CD8-positive, alpha-beta memory T cell (primary cell): ENCODE measurements around the gene KPNA3. TPM values are rescaled to one million over a fixed set of nuclear protein-coding genes. Genes with fewer than 3 reads are reported as not detected.
"Not testable (repeated sequence)": the region's sequence is repeated elsewhere in the genome, so short reads cannot be mapped to it uniquely, and the experiment has no call there.

Source experiments
- CTCF ChIA-PET: fragments of 350-600 bp; sonication (Branson Sonifier 250); formaldehyde crosslinking; loops from one replicate; lab custom pipeline; 2021; ENCODE audit warnings: antibody characterized with exemption; lab: Charles Lee
- POLR2A ChIA-PET: fragments of 350-600 bp; sonication (Branson Sonifier 250); formaldehyde crosslinking; loops from one replicate; lab custom pipeline; 2021; ENCODE audit warnings: antibody characterized with exemption; lab: Charles Lee
- DNase-seq, 5 donors: peaks; one replicate each; pipeline versions ENCODE4 v3.0.0 to v3.0.0-alpha.2; 2020 to 2022; ENCODE audit warnings: mixed read lengths in 1 of 5
- H3K27ac ChIP-seq: one replicate; pipeline ENCODE4 v1.7.0; 2013; ENCODE audit warnings: low read depth, mild to moderate bottlenecking, low read length, moderate library complexity
- H3K27me3 ChIP-seq: 2 replicates; pipeline ENCODE4 v1.7.0; 2013; ENCODE audit warnings: low read length, mild to moderate bottlenecking; ENCODE audit not compliant: insufficient read depth, poor library complexity, severe bottlenecking
- H3K36me3 ChIP-seq: 2 replicates; pipeline ENCODE4 v1.7.0; 2013; ENCODE audit warnings: mild to moderate bottlenecking, low read length, moderate library complexity; ENCODE audit not compliant: insufficient read depth
- H3K4me1 ChIP-seq: 2 replicates; pipeline ENCODE4 v1.7.0; 2013; ENCODE audit warnings: mild to moderate bottlenecking, low read length, moderate library complexity; ENCODE audit not compliant: insufficient read depth
- H3K4me3 ChIP-seq: 2 replicates; pipeline ENCODE4 v1.7.0; 2013; ENCODE audit warnings: mild to moderate bottlenecking, low read length
- H3K9me3 ChIP-seq: 2 replicates; pipeline ENCODE4 v1.7.0; 2013; ENCODE audit warnings: mild to moderate bottlenecking, low read length
- H3K27ac Mint-ChIP-seq, 8 donors: one replicate each; pipeline ENCODE4 v1.8.0; 2020 to 2021; ENCODE audit warnings: mixed read lengths in 8 of 8, mild to moderate bottlenecking in 6 of 8, inconsistent platforms in 3 of 8, moderate library complexity in 3 of 8
- H3K27me3 Mint-ChIP-seq, 2 donors: one replicate each; pipeline ENCODE4 v1.8.0; 2020 to 2021; ENCODE audit warnings: mixed read lengths in 2 of 2, mild to moderate bottlenecking in 1 of 2, moderate library complexity in 1 of 2
- H3K36me3 Mint-ChIP-seq, 3 donors: one replicate each; pipeline ENCODE4 v1.8.0; 2020 to 2021; ENCODE audit warnings: mixed read lengths in 3 of 3, inconsistent platforms in 1 of 3, mild to moderate bottlenecking in 1 of 3
- H3K4me1 Mint-ChIP-seq, 3 donors: one replicate each; pipeline ENCODE4 v1.8.0; 2020 to 2021; ENCODE audit warnings: mixed read lengths in 3 of 3, inconsistent platforms in 1 of 3, mild to moderate bottlenecking in 1 of 3
- H3K4me3 Mint-ChIP-seq, 7 donors: one replicate each; pipeline ENCODE4 v1.8.0; 2020 to 2021; ENCODE audit warnings: mixed read lengths in 7 of 7, mild to moderate bottlenecking in 6 of 7, moderate library complexity in 4 of 7, inconsistent platforms in 2 of 7
- H3K9me3 Mint-ChIP-seq, 5 donors: one replicate each; pipeline ENCODE4 v1.8.0; 2020 to 2022; ENCODE audit warnings: mixed read lengths in 5 of 5, mild to moderate bottlenecking in 3 of 5, moderate library complexity in 2 of 5, inconsistent platforms in 1 of 5
- polyA plus RNA-seq: library from polyadenylated mRNA; unstranded; fragments of 300-500 nt; fragmentation: Illumina TruSeq; gene quantifications from one replicate; pipeline ENCODE4 v1.2.3, GENCODE V29; 2021
- total RNA-seq, 2 experiments: library from RNA; stranded (reverse); gene quantifications; one replicate each; pipeline ENCODE4 v1.2.3, GENCODE V29; 2021

Gene KPNA3
- total and polyA plus RNA-seq, 3 experiments from 2014 or later: 24.3 to 62.8 (median 62.7) TPM

- no peak overlapping the region for H3K27ac ChIP-seq
- no peaks in the 10 kb centered on the region for H3K9me3 ChIP-seq
- H3K27me3 Mint-ChIP-seq: no peaks in the 10 kb centered on the region
- no peak overlapping the region for H3K27ac Mint-ChIP-seq
- POLR2A ChIA-PET: no interaction called here
- peaks cover 13% of the 10 kb centered on the region for H3K4me1 ChIP-seq
- CTCF ChIA-PET: no interaction called here
- no peaks in the 10 kb centered on the region for H3K36me3 ChIP-seq
- peaks cover 0 to 3% (median 0%) of the 10 kb centered on the region in 3 donors for H3K36me3 Mint-ChIP-seq
- no peak for DNase-seq
- H3K4me3 Mint-ChIP-seq: no peak overlapping the region
- H3K9me3 Mint-ChIP-seq: no peaks in the 10 kb centered on the region
- H3K4me3 ChIP-seq: no peak overlapping the region
- peaks cover 66 to 95% (median 90%) of the 10 kb centered on the region in 3 donors for H3K4me1 Mint-ChIP-seq
- H3K27me3 ChIP-seq: no peaks in the 10 kb centered on the region
These were observed 10.7 kb downstream of the KPNA3 start for GRCh38 chr13:49781806-49782205.

GRCh38 chr13:49779721-49780120 is 12.8 kb downstream of the KPNA3 start:
- Mint-ChIP-seq H3K4me1 (peaks cover 60 to 89% (median 84%) of the 10 kb centered on the region in 3 donors), H3K9me3 (no peaks in the 10 kb centered on the region), H3K4me3 (no peak overlapping the region), H3K27ac (no peak overlapping the region), H3K27me3 (no peaks in the 10 kb centered on the region), H3K36me3 (no peaks in the 10 kb centered on the region)
- H3K4me3 ChIP-seq: no peak overlapping the region
- DNase-seq: no peak
- peaks cover 13% of the 10 kb centered on the region for H3K4me1 ChIP-seq
- H3K9me3 ChIP-seq: no peaks in the 10 kb centered on the region
- no peaks in the 10 kb centered on the region for H3K36me3 ChIP-seq
- ChIA-PET CTCF (interaction anchor here (1.3 kb wide), 1 partner anchor 12 kb away, joined by 3 read pairs; no protein-coding TSS in a partner anchor), POLR2A (no interaction called here)
- no peak overlapping the region for H3K27ac ChIP-seq
- H3K27me3 ChIP-seq: no peaks in the 10 kb centered on the region

GRCh38 chr13:49777746-49778614 is 14.5 kb downstream of the KPNA3 start:
- Mint-ChIP-seq H3K9me3 (no peaks in the 10 kb centered on the region), H3K27ac (peak overlapping the region in 1 of 8 donors; percentile 41), H3K27me3 (no peaks in the 10 kb centered on the region), H3K36me3 (no peaks in the 10 kb centered on the region), H3K4me1 (peaks cover 56 to 92% (median 88%) of the 10 kb centered on the region in 3 donors), H3K4me3 (no peak overlapping the region)
- CTCF ChIA-PET: no interaction called here
- Histone ChIP-seq H3K27ac (no peak overlapping the region), H3K9me3 (no peaks in the 10 kb centered on the region), H3K36me3 (no peaks in the 10 kb centered on the region), H3K4me3 (no peak overlapping the region), H3K4me1 (peaks cover 13% of the 10 kb centered on the region), H3K27me3 (no peaks in the 10 kb centered on the region)
- POLR2A ChIA-PET: no interaction called here
- no peak for DNase-seq

GRCh38 chr13:49776871-49777270 is 15.6 kb downstream of the KPNA3 start:
- H3K4me1 Mint-ChIP-seq: peaks cover 57 to 90% (median 88%) of the 10 kb centered on the region in 3 donors
- no peak for DNase-seq
- Histone ChIP-seq H3K4me3 (no peak overlapping the region), H3K36me3 (no peaks in the 10 kb centered on the region), H3K27ac (no peak overlapping the region), H3K9me3 (no peaks in the 10 kb centered on the region), H3K4me1 (peaks cover 13% of the 10 kb centered on the region), H3K27me3 (no peaks in the 10 kb centered on the region)
- H3K4me3 Mint-ChIP-seq: no peak overlapping the region
- no peaks in the 10 kb centered on the region for H3K9me3 Mint-ChIP-seq
- H3K27ac Mint-ChIP-seq: no peak overlapping the region
- H3K36me3 Mint-ChIP-seq: no peaks in the 10 kb centered on the region
- ChIA-PET POLR2A (no interaction called here), CTCF (no interaction called here)
- H3K27me3 Mint-ChIP-seq: no peaks in the 10 kb centered on the region

GRCh38 chr13:49774376-49775005 is 18.0 kb downstream of the KPNA3 start:
- POLR2A ChIA-PET: no interaction called here
- Mint-ChIP-seq H3K4me3 (peak overlapping the region in 1 of 7 donors; percentile 33), H3K4me1 (peaks cover 49 to 82% (median 79%) of the 10 kb centered on the region in 3 donors), H3K36me3 (no peaks in the 10 kb centered on the region), H3K27me3 (no peaks in the 10 kb centered on the region), H3K27ac (peak overlapping the region in 2 of 8 donors; percentile 38 to 67), H3K9me3 (no peaks in the 10 kb centered on the region)
- CTCF ChIA-PET: interaction anchor here (1.4 kb wide), 1 partner anchor 11 kb away, joined by 3 read pairs; no protein-coding TSS in a partner anchor
- Histone ChIP-seq H3K27ac (no peak overlapping the region), H3K36me3 (no peaks in the 10 kb centered on the region), H3K9me3 (no peaks in the 10 kb centered on the region), H3K4me1 (peaks cover 13% of the 10 kb centered on the region), H3K27me3 (no peaks in the 10 kb centered on the region), H3K4me3 (no peak overlapping the region)
- DNase-seq: no peak

- no peaks in the 10 kb centered on the region for H3K27me3 Mint-ChIP-seq
- H3K4me1 Mint-ChIP-seq: peaks cover 44 to 80% (median 77%) of the 10 kb centered on the region in 3 donors
- H3K4me1 ChIP-seq: peaks cover 4% of the 10 kb centered on the region
- ChIA-PET POLR2A (no interaction called here), CTCF (interaction anchor here (1.2 kb wide), 1 partner anchor 18 kb away, joined by 5 read pairs; no protein-coding TSS in a partner anchor)
- no peaks in the 10 kb centered on the region for H3K9me3 Mint-ChIP-seq
- no peak overlapping the region for H3K4me3 Mint-ChIP-seq
- H3K27me3 ChIP-seq: no peaks in the 10 kb centered on the region
- H3K4me3 ChIP-seq: no peak overlapping the region
- H3K27ac ChIP-seq: no peak overlapping the region
- H3K36me3 Mint-ChIP-seq: no peaks in the 10 kb centered on the region
- DNase-seq: no peak
- H3K36me3 ChIP-seq: no peaks in the 10 kb centered on the region
- H3K27ac Mint-ChIP-seq: peak overlapping the region in 1 of 8 donors; percentile 68
- no peaks in the 10 kb centered on the region for H3K9me3 ChIP-seq
These were observed 19.7 kb downstream of the KPNA3 start for GRCh38 chr13:49772828-49773227.

GRCh38 chr13:49761811-49762210 is 30.7 kb downstream of the KPNA3 start:
- H3K9me3 ChIP-seq, H3K4me3 Mint-ChIP-seq, H3K4me3 ChIP-seq, H3K27me3 Mint-ChIP-seq, CTCF ChIA-PET, DNase-seq, H3K36me3 ChIP-seq, H3K27ac ChIP-seq, H3K27ac Mint-ChIP-seq, H3K9me3 Mint-ChIP-seq, H3K27me3 ChIP-seq, POLR2A ChIA-PET: not testable (repeated sequence)
- Mint-ChIP-seq H3K36me3 (peaks cover 2 to 19% (median 17%) of the 10 kb centered on the region in 3 donors), H3K4me1 (peaks cover 41 to 66% (median 63%) of the 10 kb centered on the region in 3 donors)
- peaks cover 11% of the 10 kb centered on the region for H3K4me1 ChIP-seq

- CTCF ChIA-PET: no interaction called here
- no peak overlapping the region for H3K4me3 Mint-ChIP-seq
- peaks cover 2 to 19% (median 17%) of the 10 kb centered on the region in 3 donors for H3K36me3 Mint-ChIP-seq
- peaks cover 0 to 2% (median 0%) of the 10 kb centered on the region in 5 donors for H3K9me3 Mint-ChIP-seq
- H3K36me3 ChIP-seq: no peaks in the 10 kb centered on the region
- no peak for DNase-seq
- no peak overlapping the region for H3K4me3 ChIP-seq
- H3K4me1 Mint-ChIP-seq: peaks cover 48 to 72% (median 70%) of the 10 kb centered on the region in 3 donors
- no peaks in the 10 kb centered on the region for H3K27me3 ChIP-seq
- H3K27ac Mint-ChIP-seq: peak overlapping the region in 3 of 8 donors; percentile 36 to 88 (median 46)
- H3K27me3 Mint-ChIP-seq: no peaks in the 10 kb centered on the region
- H3K27ac ChIP-seq: no peak overlapping the region
- POLR2A ChIA-PET: no interaction called here
- H3K4me1 ChIP-seq: peaks cover 11% of the 10 kb centered on the region
- H3K9me3 ChIP-seq: no peaks in the 10 kb centered on the region
These were observed 31.9 kb downstream of the KPNA3 start for GRCh38 chr13:49760558-49760957.
